ENCODE results near the gene MTCL3.
A peak's percentile ranks its signal among the peaks of the same experiment; 100 is the strongest.

The MTCL3 gene

DNA sequence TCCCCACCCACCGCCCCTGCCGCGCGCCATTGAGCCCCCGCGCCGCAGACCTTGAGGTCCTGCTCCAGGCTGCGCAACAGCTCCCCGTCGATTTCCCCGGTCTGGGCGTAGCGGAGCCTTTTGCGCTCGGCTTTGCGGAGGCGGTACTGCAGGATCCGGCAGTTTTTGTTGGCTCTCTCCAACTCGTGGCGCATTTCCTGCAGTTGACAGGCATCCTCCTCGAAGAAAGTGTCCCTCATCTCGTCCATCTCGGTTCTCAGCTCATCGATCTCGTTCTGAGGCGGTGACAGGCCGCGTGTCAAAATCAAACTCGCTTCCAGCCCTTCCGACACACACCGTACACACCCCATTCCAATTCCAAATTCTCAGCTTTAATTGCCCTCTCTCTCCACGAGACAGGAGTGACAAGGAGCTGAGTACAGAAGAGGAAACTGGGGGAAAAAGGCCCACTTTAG is 4.3 kb downstream of the MTCL3 start:
- DNase-seq: peak; percentile 74

DNA sequence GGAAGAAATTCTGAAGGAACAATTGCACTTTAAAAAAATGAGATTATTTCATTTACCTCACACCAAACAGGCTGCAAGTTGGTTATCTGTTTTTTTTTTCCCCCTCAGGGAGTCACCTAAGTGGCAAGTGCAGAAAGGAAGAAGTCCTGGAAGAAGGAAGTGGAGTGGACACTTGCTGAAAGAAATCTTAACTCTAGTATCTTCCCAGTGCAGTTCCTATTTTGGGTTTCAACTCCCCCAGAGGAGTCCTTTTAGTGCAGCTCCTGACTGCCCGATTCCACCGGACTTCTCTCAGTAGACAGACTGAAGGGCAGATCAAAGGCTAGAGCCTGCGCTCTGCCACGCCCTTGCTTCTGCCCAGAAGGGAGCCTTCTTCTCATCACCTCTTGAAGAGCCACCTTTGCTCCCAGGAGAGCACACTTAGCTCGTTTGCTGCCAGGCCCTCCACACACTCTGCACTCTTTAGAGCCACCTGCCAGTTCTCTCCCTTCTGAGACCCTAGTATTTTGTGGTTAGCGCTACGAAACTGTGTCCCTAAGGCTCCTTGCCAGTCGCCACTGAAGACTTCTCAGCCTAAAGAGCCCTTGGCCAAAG is 4.9 kb downstream of the MTCL3 start:
- no peak for DNase-seq

DNA sequence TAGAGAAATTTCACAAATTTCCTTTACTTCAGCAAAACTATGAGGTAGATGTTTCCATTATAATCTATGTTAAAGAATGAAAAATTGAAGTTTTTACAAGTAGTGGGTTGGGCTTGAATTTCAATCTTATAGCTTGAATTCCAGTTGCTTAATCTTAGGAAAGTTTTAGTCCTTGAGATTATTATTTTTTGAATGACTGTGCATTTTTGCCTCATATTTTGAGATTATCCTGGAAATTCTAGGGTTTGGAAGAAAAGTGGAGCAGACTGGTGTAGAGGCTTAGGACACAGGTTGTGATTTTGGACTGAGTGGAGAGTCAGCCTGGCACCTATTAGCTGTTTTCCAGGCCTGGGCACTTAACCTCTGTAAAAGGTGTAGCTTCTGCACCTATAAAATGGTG is 5.7 kb downstream of the MTCL3 start:
- DNase-seq: no peak

DNA sequence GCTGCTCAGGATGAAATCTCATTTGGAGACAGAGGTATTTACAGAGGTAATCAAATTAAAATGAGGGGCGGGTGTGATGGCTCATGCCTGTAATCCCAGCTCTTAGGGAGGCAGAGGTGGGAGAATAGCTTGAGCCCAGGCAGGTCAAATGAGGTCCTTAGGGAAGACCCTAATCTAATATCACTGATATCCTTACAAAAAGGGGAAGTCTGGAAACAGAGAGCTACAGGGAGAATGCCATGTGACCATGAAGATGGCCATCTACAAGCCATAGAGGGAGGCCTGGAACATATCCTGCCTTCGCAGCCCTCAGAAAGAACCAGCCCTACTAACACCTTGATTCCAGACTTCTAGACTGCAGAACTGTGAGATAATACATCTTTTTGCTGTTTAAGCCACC is 8.3 kb downstream of the MTCL3 start:
- no peak for DNase-seq

DNA sequence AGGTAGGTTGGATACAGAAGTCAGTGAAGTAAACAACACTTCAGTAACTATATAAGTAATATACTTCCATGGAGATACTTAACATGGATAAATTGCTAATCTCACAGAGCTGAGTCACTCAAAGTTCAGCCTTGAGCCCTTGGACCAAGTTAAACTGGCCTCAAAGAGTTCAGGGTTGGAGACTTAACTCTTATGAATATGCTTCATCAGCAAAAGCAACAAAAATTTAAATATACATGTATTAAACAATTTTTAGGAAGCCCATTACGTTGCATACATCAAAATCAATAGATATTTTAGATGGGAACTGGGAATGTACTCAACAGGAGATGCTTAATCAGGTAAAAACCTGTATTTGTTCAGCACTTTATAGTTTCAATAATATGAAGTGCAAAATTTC is 12.2 kb downstream of the MTCL3 start:
- no peak for DNase-seq

DNA sequence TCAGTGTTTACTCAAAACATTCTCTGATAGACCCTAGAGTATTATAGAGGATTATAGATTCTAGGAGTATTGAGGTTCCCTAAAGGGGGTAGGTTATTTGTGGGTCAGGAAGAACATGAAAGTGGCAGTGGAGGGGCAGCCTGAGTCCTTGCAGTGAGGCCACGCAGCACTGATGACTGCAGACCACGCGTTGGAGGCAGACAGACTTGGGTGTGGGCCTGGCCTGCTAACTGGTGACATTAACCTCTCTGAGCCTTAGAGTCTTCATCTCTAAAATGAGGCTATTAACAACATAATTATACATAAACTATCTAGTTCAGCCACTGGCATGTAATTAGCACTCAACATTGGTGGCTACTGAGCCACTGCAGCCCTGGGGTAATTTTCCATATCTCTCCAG is 16.1 kb downstream of the MTCL3 start:
- DNase-seq: no peak

DNA sequence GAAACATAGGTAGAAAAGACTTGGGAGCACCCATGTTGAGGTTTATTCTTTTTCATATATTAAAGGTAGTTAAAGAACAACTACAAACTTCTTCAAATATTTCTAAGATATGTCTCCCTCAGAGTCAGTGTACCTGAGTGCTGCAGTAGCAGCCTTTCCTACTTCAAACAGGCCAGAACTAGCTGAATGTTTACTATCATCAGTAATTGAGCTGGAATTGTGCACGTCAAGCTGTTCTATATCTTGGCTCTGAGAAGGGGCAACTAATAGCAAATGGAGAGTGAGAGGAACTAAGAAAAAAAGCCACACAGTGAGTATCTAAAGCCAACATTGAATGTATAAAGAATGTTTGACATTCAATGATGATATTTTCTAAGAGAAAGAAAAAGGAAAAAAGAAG is 21.7 kb downstream of the MTCL3 start:
- no peak for DNase-seq

DNA sequence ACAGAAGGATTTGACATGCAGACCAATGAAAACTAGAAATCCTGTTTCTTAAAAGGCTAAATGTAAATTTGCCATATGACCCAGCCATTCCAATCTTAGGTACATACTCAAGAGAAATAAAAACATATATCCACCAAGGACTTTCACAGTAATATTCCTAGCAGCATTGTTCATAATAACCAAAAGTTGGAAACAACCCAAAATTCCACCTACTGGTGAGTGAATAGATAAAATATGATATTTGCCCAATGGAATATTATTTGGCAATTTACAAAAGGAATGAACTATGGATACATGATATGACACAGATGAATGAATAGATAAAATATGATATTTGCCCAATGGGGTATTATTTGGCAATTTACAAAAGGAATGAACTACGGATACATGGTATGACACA is 22.7 kb downstream of the MTCL3 start:
- DNase-seq: no peak

DNA sequence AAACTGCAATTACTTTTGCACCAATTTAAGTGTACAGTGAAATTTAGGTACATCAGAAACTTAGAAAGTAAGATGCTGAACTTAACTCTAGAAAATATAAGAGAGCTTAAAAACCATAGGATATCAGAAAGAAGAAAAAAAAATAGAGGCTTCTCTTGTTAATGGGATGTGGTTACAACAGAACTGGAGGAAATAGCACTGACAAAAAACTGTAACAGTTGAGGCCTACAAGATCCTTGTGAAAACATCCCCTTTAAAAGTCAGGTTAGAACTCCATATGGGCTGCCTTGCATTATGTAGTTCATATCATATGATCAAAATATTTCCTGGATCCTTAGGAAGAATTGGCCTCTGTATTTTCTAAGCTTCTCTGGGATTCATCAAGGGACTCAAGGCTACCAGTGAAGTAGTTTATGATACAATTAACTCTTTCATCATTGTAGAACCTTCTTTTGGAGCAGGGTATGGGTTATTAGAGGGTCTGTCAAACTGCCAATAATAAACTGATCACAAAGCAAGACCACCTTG is 24.8 kb downstream of the MTCL3 start:
- DNase-seq: no peak

DNA sequence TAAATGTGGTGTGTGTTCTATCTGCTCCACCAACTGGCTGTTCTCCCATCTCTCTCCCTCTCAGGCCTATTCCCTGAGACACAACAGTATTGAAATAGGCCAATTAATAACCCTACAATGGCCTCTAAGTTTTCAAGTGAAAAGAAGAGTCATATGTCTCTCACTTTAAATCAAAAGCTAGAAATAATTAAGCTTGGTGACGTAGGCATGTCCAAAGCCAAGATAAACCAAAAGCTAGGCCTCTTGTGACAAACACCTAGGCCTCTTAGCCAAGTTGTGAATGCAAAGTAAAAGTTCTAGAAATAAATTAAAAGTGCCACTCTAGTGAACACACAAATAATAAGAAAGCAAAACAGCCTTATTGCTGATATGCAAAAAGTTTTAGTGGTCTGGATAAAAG is 29.9 kb downstream of the MTCL3 start:
- DNase-seq: no peak

DNA sequence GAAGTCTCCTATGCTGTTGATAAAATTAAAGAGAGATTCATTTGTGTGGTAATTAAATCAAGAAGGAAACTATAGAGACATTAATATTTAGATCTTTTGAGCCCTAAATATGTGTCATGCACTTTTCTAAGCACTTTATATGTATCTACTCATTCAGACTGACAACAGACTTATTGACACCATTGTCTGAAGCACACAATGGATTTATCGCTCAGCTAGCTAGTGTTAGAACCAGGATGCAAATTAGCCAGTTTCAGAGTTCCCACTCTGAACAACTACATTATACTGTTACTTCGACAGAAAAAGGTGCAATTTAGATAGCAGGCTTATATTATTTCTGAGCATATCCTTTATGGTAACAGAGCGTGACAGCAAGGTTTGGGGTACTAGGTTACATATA is 32.2 kb downstream of the MTCL3 start:
- no peak for DNase-seq

DNA sequence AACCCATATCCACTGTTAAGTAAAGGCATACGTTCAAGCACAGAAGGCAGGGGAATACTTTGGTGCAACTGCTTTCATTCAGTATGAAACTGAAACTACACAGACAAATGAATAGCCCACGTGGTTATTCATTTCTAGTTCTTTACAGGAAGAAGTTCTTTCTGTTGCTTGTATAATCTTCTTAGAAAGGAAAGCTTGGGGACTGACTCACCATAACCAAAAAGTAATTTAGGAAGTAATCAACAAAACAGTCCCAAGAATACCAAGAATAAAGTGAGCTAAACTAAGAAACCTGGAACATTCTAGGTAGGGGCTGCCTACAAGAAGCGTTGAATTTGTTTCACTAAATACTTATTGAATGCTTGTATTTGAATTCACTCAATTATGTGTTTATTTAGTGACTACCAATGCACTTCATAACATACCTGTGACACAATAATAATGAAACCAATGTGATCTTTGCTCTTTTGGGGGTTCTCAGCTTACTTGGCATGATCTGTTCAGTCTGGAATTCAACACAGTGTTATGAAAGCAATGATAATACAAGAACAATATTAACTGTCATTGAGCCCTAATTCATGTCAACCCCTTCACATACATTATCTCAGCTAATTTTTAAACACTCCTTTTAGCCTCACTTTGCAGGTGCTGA is 34.8 kb downstream of the MTCL3 start:
- DNase-seq: no peak

DNA sequence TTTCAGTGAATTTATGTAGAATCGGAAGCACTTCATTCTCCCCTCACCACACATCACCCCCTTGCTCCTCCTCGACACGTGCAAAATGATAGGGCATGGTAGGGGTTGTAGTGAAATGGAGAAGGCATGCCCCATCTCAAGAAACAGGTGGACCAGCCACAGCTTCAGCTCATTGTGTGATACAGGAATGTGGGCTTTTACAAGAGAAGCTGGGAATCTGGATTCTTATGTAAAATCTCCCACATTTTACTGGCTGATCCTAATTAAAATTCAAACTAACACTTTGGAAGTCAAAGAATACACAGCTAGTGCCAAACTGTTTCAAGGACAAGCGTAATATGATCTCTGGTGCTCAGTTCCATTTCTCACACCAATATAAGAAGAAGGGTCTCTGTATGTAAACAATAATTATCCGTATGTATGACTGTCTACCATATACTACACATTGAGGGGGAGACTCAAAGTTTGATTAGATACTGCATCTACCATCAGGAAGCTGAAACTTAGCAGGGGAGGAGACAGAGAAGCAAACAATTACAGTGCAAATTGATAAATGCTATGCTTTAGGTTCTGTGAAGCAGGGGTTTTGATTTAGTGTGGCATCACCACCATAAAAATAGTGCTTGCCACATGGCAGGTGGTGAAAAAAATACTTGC is 35.6 kb downstream of the MTCL3 start:
- no peak for DNase-seq

DNA sequence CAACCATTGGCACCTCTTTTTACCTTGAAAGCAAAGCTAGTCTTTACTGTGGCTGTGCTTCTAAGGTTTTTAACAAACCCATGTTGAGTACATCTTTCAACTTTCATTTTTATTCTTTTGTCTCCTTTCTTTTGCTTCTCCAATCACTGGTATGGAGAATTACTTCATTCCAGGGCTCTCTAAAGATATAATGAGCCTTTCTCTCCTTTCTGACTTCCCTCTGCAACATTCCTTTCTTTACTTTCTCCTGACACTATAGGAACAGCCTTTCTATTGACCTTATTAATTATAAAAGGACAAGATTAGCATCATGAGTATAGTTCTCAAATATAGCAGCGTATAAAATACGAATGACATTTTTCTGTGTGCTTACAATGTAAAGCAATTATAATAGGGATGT is 36.8 kb downstream of the MTCL3 start:
- no peak for DNase-seq

DNA sequence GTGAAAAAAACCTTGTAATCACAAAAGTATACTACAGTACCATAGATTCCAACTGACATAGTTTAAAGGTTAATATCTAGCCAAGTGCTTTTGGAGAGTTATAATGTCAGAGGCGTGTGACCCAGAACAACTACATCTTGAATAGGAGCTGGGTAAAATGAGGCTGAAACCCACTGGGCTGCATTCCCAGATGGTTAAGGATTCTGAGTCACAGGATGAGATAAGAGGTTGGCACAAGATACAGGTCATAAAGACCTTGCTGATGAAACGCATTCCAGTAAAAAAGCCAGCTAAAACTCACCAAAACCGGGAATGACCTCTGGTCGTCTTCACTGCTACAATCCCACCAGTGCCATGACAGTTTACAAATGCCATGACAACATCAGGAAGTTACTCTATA is 37.5 kb downstream of the MTCL3 start:
- DNase-seq: no peak

DNA sequence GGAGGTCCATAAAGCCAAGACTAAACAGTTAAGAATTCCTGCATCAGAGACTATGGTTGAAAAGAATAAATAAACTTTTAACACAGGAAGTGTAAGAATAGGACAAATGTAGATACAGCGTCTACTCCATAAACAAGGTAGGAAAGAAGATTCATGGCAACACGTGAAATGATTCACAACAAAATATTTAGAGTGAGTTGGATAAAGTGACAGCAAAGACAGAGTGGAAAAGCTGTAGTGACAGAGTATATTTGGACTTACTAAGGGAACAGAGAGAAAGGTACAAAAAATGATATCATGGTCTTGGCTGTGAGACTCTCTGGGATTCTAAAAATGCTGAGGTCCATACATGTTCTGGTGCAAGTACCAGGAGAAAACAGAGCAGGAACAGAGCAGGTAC is 38.0 kb downstream of the MTCL3 start:
- DNase-seq: no peak

DNA sequence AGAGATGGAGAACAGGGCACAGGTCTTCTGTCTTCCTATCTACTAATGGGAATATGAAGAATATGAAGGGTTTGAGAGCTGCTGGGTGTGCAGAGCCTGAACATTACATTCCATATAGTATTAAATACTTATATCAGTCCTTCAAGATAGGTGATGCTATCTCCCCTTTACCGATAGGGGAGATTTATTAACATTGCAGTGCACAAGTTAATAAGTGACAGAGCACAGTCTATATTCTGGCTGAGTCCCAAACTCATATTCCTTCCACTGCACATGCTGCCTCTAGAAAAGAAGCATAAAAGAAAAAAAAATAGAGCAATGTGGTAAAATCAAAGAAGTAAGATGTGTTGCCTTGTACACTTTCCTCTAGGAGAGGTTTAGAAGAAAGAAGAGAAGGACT is 41.5 kb downstream of the MTCL3 start:
- no peak for DNase-seq

DNA sequence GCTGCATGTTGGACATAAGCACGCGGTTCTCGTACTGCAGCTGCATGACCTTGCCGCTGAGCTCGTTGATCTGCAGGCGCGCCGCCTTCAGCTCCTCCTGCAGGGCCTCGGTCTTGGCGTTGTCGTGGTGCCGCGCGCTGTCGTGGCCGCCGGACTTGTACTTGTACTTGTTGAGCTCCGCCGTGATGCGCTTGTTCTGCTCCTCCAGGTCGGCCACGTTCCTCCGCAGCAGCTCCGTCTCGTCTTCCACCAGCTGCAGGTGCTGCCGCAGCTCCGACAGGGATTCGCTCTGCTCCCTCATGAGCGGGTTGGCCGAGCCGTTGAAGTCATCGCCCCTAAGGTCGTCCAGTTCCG is 43.3 kb downstream of the MTCL3 start:
- no peak for DNase-seq

DNA sequence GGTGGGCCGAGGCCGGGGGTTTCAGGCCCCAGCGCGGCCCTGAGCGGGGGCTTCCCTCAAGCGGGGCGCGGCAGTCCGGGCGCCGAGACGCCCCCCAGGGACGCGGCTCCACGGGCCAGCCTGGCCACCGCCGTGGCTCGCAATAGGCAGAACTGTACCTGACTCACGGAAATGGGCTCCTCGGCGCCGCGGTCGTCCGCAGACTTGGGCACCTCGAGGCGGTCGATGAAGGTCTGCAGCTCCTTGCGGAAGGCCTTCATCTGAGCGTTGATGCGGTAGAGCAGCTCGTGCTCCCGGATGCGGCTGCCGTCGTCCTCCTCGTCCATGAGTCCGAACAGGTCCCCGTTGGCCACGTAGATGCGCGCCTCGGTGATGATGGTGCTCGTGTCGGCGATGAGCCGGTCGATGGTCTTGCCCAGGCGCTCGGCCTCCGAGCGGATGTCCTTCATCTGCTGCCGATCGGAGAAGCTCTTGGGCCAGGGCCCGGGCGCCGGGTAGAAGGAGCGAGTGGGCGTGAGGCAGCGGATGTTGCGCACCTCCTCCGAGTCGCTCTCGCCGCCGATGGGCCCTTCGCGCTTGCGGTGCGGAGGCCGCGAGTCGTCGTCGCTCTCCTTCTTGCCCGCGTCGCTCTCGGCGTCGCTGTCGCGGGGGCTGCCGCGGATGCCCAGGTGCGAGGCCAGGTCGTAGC is 43.9 kb downstream of the MTCL3 start:
- no peak for DNase-seq

DNA sequence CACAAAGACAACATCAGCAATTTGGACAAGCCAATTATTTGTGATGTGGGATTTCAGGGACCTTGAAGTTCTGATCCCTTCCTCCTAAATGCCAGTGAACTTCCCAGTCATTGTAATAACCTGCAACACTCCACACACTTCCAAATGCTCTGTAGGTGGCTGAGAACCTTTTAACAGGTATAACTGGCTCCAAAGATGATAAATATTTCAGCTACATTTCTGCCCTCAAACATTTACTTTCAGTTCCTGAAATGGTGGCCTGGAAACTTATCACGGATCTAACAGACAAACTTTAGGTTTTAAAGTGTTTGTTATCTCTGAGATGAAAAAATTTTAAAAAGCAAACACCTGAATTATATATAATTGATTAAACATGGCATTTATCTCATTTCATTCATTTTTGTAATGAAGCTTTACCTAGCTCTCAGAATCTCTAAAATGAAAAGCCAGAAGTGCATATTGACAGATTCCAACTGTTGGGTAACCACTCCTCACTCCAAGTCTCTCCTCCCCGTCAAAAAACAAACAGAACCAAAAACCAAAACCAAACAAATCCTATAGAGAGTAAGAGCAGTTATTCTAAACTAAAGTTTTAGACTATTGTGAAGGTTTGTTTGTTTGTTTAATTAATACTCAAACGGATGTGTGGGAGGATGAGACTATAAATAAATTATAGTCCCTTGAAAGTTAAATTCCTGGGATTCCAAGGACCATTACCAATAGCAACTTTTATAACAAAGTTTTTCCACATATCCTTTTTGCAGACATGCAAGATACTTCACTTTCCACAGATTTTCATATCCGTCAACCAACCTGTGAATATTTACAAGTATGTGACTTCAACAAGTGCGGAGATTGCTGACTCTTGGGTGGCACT is 47.5 kb downstream of the MTCL3 start:
- no peak for DNase-seq

DNA sequence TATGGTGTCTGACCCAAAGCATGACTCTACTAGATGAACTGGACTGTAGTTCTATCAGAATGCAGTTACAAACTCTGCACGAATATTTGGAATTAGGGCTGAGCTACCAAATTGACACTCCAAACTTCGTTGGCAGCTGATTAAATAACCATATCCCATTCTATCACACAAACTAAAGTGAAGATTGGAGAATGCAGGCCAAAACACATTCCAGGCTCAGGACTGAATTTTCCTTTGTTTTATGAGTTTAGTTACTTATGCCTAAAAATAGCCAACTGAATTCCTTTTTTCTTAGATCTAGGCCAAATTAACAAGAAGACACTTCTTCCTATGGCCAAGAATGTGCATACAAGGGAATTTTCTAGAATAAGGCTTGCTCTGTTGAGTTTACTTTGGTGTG is 50.2 kb downstream of the MTCL3 start:
- DNase-seq: no peak

DNA sequence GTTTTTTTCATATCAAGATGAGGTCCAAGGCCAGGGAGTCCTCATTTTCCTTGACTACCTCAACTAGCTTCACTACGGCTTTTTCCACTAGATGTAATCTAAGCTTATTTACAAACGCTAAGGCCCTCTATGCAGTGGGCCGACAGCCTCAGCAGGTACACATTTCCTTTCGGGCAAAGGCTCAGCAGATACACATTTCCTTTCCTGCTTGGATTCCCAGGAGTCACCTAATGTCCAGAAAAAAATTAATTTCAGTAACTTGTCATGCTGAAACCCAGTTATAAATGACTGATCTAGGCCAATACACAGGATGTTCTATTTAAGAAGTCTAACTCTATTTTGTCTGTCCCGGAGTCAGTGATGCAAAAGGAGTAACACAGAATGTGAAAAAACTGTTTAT is 52.7 kb downstream of the MTCL3 start:
- DNase-seq: no peak

All from retina (tissue), 1 donor.